KOPT-K1 (cell line): ENCODE measurements around the gene AFF2.

ENCODE experiments used
- H3K27ac ChIP-seq: fragments of 200-600 bp; sonication (generic); 2 replicates; pipeline ENCODE4 v1.5.1; 2016; ENCODE audit warnings: antibody characterized with exemption, mild to moderate bottlenecking, low read depth, low read length; ENCODE audit not compliant: poor library complexity, severe bottlenecking
- H3K36me3 ChIP-seq: fragments of 200-600 bp; sonication (generic); 2 replicates; pipeline ENCODE4 v1.5.1; 2017; ENCODE audit warnings: antibody characterized with exemption, mild to moderate bottlenecking, low read length, moderate library complexity; ENCODE audit not compliant: insufficient read depth
- H3K9me3 ChIP-seq: fragments of 200-600 bp; sonication (generic); 2 replicates; pipeline ENCODE4 v1.5.1; 2017; ENCODE audit warnings: antibody characterized with exemption, low read length, mild to moderate bottlenecking; ENCODE audit not compliant: insufficient read depth, poor library complexity, severe bottlenecking

Gene AFF2

GRCh38 chrX:148930206-148930729, 429.9 kb downstream of the AFF2 start:
- H3K9me3 ChIP-seq: no peaks in the 10 kb centered on the region
- no peaks in the 10 kb centered on the region for H3K36me3 ChIP-seq
- no peak overlapping the region for H3K27ac ChIP-seq

DNA sequence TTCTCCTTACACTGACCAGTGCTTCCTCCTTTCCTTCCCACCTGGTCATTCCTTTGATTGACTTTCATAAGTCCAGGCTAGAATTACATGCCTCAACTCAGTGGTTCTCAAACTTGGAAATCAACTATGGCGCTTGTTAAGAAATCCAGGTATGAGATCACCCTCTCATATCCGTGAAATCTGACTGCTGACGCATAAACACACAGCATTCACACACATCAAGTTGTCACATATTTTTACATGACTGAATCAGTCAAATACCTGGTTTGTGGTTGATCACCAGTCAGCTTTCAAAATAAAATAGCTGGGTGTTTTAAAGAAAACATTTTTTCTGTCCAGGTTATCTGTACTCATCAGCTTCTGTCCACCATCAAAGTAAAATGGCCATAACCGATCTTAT, 433.5 kb downstream of the AFF2 start:
- H3K36me3 ChIP-seq: no peaks in the 10 kb centered on the region
- H3K9me3 ChIP-seq: no peaks in the 10 kb centered on the region
- no peak overlapping the region for H3K27ac ChIP-seq

GRCh38 chrX:148938348-148938747, 437.9 kb downstream of the AFF2 start:
- Histone ChIP-seq H3K36me3 (no peaks in the 10 kb centered on the region), H3K27ac (no peak overlapping the region), H3K9me3 (no peaks in the 10 kb centered on the region)

DNA sequence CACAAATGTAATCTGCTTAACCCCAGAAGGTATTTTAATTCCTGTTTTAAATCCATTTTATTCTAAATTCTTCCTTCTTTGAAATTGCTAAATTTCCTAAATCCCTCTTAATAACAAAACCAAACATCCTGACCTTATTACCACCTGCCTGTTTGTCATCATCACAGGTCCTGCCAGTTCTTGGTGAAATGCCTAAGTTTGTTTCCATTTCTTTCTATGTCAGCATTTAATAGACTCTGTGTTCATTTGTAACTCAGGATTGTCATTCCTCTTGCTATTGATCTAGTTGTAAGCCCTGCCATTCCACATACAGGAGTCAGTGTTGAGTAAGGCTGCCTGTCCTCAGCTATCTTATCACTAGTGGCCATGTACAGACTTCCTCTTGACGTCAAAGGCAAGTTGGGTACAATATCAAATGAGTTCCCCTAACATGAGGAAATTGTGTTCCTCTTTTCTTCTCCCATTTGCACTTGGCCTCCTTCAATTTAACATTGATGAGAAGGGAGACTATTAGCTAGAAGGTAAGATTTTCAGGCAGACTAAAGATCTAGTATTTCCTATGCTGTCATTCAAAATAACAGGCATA, 440.1 kb downstream of the AFF2 start:
- Histone ChIP-seq H3K9me3 (no peaks in the 10 kb centered on the region), H3K36me3 (no peaks in the 10 kb centered on the region)

DNA sequence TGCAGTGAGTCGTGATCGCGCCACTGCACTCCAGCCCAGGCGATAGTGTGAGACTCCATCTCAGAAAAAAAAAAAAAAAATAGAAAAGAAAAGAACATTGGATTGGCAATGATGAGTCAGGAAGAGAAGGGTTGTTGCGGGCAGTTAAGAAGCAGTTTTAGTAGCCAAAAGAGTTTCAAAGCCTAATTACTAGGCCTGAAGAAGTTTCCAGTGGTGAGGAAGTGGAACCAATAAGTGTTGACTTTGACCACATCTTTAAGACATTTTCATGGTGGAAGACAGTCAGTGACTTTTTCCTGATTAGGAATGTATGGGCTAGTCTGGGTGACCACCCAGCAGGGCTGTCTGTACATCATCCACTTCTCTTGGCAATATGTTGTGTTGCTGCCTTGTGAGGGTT, 442.3 kb downstream of the AFF2 start:
- H3K9me3 ChIP-seq: no peaks in the 10 kb centered on the region
- no peak overlapping the region for H3K27ac ChIP-seq
- no peaks in the 10 kb centered on the region for H3K36me3 ChIP-seq

More for the DNA sequence above, 440.1 kb downstream of the AFF2 start:
- H3K27ac ChIP-seq: no peak overlapping the region

DNA sequence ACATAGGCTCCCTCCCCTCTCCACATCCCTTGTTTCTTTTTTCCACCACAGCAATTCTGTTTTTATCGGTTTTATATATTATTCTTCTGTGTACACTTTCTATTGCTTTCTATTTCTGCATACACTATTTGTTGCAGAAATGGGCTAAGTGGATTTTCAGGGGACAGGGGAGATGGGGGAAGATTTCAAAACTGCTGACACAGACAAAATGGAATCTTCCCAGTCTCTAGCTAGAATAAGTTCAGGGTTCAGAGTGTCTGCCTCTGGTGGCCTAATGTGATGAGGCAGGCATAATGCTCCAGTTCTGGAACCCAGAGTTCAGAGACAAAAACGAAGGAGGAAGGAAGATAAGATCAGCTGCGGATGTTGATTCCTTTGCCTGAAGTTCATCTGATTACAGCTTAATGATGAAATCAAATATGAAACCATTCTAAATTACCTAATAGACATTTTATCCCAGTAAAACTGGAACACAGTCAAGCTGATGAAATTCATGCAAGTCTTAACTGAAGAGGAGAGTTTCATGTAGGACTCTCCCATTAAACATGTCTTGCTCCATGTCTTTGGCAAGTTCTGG, 447.1 kb downstream of the AFF2 start:
- Histone ChIP-seq H3K36me3 (no peaks in the 10 kb centered on the region), H3K27ac (no peak overlapping the region), H3K9me3 (no peaks in the 10 kb centered on the region)

GRCh38 chrX:148956352-148956751, 455.9 kb downstream of the AFF2 start:
- peaks cover 38% of the 10 kb centered on the region for H3K36me3 ChIP-seq
- no peak overlapping the region for H3K27ac ChIP-seq
- no peaks in the 10 kb centered on the region for H3K9me3 ChIP-seq

DNA sequence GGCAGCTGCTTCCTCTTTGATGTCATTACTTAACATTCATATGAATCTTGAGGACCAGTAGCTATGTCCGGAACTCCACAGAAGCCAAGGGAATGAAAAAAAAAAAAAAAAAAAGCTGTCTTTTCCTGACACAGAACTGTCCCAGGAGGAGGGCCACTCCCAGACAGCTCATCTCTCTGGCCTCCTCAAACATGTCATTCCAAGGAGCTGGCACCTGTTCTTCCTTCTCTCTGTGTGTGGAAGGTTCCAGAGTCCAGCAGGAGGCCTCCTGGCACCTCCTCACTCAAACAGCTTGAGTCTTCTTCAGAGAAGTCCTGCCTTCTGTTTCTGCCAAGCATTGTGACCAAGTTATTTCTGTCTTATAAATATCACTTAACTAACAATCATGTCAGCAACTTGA, 458.5 kb downstream of the AFF2 start:
- no peaks in the 10 kb centered on the region for H3K9me3 ChIP-seq
- H3K27ac ChIP-seq: no peak overlapping the region
- H3K36me3 ChIP-seq: peaks cover 52% of the 10 kb centered on the region

- Histone ChIP-seq H3K9me3 (no peaks in the 10 kb centered on the region), H3K27ac (no peak overlapping the region), H3K36me3 (peaks cover 55% of the 10 kb centered on the region)
Observed at GRCh38 chrX:148960060-148960459, 459.6 kb downstream of the AFF2 start.

GRCh38 chrX:148961985-148962384, 461.6 kb downstream of the AFF2 start:
- peaks cover 61% of the 10 kb centered on the region for H3K36me3 ChIP-seq
- no peaks in the 10 kb centered on the region for H3K9me3 ChIP-seq
- no peak overlapping the region for H3K27ac ChIP-seq

- Histone ChIP-seq H3K9me3 (no peaks in the 10 kb centered on the region), H3K36me3 (peaks cover 24% of the 10 kb centered on the region; the same call in 1 of the 2 replicates), H3K27ac (no peak overlapping the region)
Observed at GRCh38 chrX:148976571-148977400, 476.4 kb downstream of the AFF2 start.

DNA sequence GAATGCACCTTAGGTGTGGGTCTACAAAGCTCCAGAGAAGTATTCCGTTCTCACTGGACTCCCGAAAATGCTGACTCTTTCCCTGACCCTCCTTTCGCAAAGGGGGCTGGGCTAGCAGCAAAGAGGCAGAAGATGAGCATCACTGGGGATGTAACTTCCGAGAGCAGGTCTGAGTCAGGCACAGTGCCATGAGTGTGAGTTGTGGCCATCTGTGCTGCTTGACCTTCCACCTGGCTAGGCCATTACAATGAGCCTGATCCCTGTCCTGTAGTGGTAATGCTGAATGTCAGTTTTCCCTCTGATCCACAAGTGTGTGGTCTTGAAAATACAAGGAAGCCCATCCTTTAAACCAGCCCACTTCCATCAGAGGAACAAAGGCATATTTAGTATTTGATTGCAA, 479.4 kb downstream of the AFF2 start:
- H3K36me3 ChIP-seq: peaks cover 14% of the 10 kb centered on the region; the same call in 1 of the 2 replicates
- no peak overlapping the region for H3K27ac ChIP-seq
- H3K9me3 ChIP-seq: no peaks in the 10 kb centered on the region

DNA sequence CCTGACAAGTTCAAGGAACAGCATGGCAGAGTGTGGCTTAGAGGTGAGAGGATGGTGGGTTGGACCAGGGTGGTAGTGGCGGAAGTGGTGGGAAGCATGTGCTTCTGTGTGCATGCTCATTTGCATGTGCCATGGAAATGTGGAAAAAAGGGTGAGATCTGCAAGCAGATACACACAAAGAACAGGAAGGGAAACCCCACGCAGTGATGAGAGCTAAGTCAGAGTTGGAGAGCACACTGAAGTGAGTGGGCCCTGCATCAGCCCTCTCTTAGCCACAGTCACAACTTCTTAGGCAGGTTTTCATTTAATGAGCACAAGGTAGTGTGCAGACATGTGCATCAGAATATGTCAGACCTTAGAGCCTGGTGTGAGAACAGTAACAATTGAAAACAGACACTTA, 483.8 kb downstream of the AFF2 start:
- Histone ChIP-seq H3K9me3 (no peaks in the 10 kb centered on the region), H3K36me3 (peaks cover 4% of the 10 kb centered on the region; the same call in 1 of the 2 replicates), H3K27ac (no peak overlapping the region)

DNA sequence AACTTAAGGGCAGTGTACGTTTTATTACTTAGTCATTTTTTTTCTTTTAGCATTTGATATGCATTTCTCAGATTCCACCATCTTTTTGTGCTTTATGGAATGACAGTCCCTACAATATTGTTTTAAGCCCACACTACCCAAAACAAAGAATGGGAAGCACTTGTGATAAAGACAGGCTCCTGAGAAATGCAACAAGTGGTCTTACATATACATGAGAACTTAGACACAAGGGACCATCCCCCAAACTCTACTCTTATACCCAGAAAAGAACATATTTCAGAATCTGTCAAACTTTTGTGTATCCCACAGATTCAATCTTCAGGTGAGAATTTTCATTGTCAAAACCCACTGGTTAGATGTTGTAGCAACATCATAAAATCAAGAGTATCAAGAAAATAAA, 491.1 kb downstream of the AFF2 start:
- Histone ChIP-seq H3K27ac (no peak overlapping the region), H3K36me3 (peaks cover 11% of the 10 kb centered on the region; the same call in 1 of the 2 replicates), H3K9me3 (no peaks in the 10 kb centered on the region)

GRCh38 chrX:148995661-148996060, 495.2 kb downstream of the AFF2 start:
- Histone ChIP-seq H3K27ac (no peak overlapping the region), H3K9me3 (no peaks in the 10 kb centered on the region), H3K36me3 (peaks cover 6% of the 10 kb centered on the region; the same call in 1 of the 2 replicates)
